HCT116 (cell line): ENCODE data around the gene CHAD. TPM values are rescaled to one million over a fixed set of nuclear protein-coding genes. Genes with fewer than 3 reads are reported as not detected.

Experiments used
- ATAC-seq: fragments of 200-7000 bp; cut with Tn5 transposase; 2 replicates; pipeline ENCODE4 v1.9.1; 2020; ENCODE audit warnings: mild to moderate bottlenecking, moderate library complexity
- BruUV-seq: library from RNA; stranded (reverse); fragments of 400-500 nt; replicated peaks from 2 replicates; lab custom pipeline; 2021; lab: Mats Ljungman, UMichigan
- CTCF ChIA-PET: fragments of 300-600 bp; sonication (Branson Sonifier 250); formaldehyde crosslinking; loops from one replicate; lab custom pipeline; 2021; ENCODE audit warnings: antibody characterized with exemption; lab: Charles Lee
- POLR2A ChIA-PET: fragments of 300-600, 350-600 bp; sonication (Branson Sonifier 250); formaldehyde crosslinking; loops from one replicate; lab custom pipeline; 2021; ENCODE audit warnings: antibody characterized with exemption; lab: Charles Lee
- RAD21 ChIA-PET, 2 experiments: fragments of 300-600 bp; sonication (Branson Sonifier 250); formaldehyde crosslinking; loops; one replicate each; lab custom pipeline; 2023; ENCODE audit warnings: low total read pairs in 2 of 2; ENCODE audit not compliant: uncharacterized antibody in 2 of 2, unreplicated experiment in 2 of 2, low non-redundant PET in 1 of 2; lab: Charles Lee
- DNase-seq: peaks from one replicate; pipeline ENCODE4 v3.0.0-alpha.2; 2010; ENCODE audit warnings: low read depth, low spot score
- H2AFZ ChIP-seq: fragments of 200-600 bp; shearing (Covaris generic), sonication (generic); 2 replicates; pipeline ENCODE4 v1.6.1; 2017; ENCODE audit warnings: low read depth, mixed run types, mixed read lengths, antibody characterized with exemption, low read length; ENCODE audit not compliant: poor library complexity, severe bottlenecking
- H3K27ac ChIP-seq: 2 replicates; pipeline ENCODE4 v1.5.1; 2012; ENCODE audit warnings: low read depth, low read length
- H3K27me3 ChIP-seq: fragments of 200-600 bp; sonication (generic); 2 replicates; pipeline ENCODE4 v1.6.1; 2016; ENCODE audit warnings: mixed run types, low read length, mixed read lengths; ENCODE audit not compliant: insufficient read depth
- H3K36me3 ChIP-seq, 2 experiments: fragments of 200-500 bp in 1 of 2; fragments of 200-600 bp in 1 of 2; sonication (Bioruptor generic) in 1 of 2; sonication (generic) in 1 of 2; 2 replicates each; pipeline versions ENCODE4 v1.5.1 to v1.6.1; 2014 to 2016; ENCODE audit warnings: low read length in 2 of 2, inconsistent platforms in 1 of 2, mixed read lengths in 1 of 2, mixed run types in 1 of 2; ENCODE audit not compliant: insufficient read depth in 2 of 2, control insufficient read depth in 1 of 2
- H3K4me1 ChIP-seq, 2 experiments: fragments of 200-600 bp in 1 of 2; sonication (generic) in 1 of 2; 2 replicates each; pipeline versions ENCODE4 v1.5.1 to v1.6.1; 2012 to 2017; ENCODE audit warnings: low read length in 2 of 2, inconsistent platforms in 1 of 2, mild to moderate bottlenecking in 1 of 2, mixed read lengths in 1 of 2, mixed run types in 1 of 2, moderate library complexity in 1 of 2; ENCODE audit not compliant: insufficient read depth in 2 of 2, control insufficient read depth in 1 of 2
- H3K4me2 ChIP-seq: fragments of 200-600 bp; sonication (generic); 2 replicates; pipeline ENCODE4 v1.6.1; 2017; ENCODE audit warnings: mixed run types, low read length, mixed read lengths
- H3K4me3 ChIP-seq, 2 experiments: fragments of 200-600 bp in 1 of 2; sonication (generic) in 1 of 2; replicated peaks in 1 of 2; 2 replicates each; pipeline ENCODE4 v1.5.1; 2011 to 2016; ENCODE audit warnings: low read length in 2 of 2, control low read depth in 1 of 2, low read depth in 1 of 2, mild to moderate bottlenecking in 1 of 2, mixed read lengths in 1 of 2, mixed run types in 1 of 2
- H3K79me2 ChIP-seq: fragments of 200-600 bp; sonication (generic); 2 replicates; pipeline ENCODE4 v1.6.1; 2017; ENCODE audit warnings: mild to moderate bottlenecking, mixed run types, low read length, moderate library complexity, mixed read lengths; ENCODE audit not compliant: insufficient read depth
- H3K9ac ChIP-seq: fragments of 200-600 bp; sonication (generic); 2 replicates; pipeline ENCODE4 v1.6.1; 2016; ENCODE audit warnings: low read length, mixed read lengths
- H3K9me2 ChIP-seq: fragments of 200-600 bp; sonication (generic), shearing (Covaris generic); 2 replicates; pipeline ENCODE4 v1.6.1; 2017; ENCODE audit warnings: mixed run types, mild to moderate bottlenecking, moderate library complexity; ENCODE audit not compliant: insufficient read depth
- H3K9me3 ChIP-seq, 2 experiments: fragments of 200-500 bp in 1 of 2; fragments of 200-600 bp in 1 of 2; sonication (Bioruptor generic) in 1 of 2; sonication (generic) in 1 of 2; 2 replicates each; pipeline ENCODE4 v1.6.1; 2014 to 2017; ENCODE audit warnings: low read length in 2 of 2, mixed read lengths in 2 of 2, inconsistent platforms in 1 of 2, low read depth in 1 of 2, mild to moderate bottlenecking in 1 of 2, mixed run types in 1 of 2, moderate library complexity in 1 of 2; ENCODE audit not compliant: control insufficient read depth in 1 of 2, insufficient read depth in 1 of 2
- H4K20me1 ChIP-seq: fragments of 200-600 bp; sonication (generic), shearing (Covaris generic); 2 replicates; pipeline ENCODE4 v1.6.1; 2017; ENCODE audit warnings: mixed run types, mild to moderate bottlenecking, moderate library complexity; ENCODE audit not compliant: insufficient read depth
- CTCF ChIP-seq, 3 experiments: fragments of 200-600 bp in 1 of 3; sonication (generic) in 1 of 3; IDR thresholded peaks in 2 of 3; conservative IDR thresholded peaks in 1 of 3; 2 replicates each; pipeline ENCODE4 v1.5.1; 2012 to 2017; ENCODE audit warnings: low read depth in 2 of 3, low read length in 2 of 3, antibody characterized with exemption in 1 of 3, borderline replicate concordance in 1 of 3, control low read depth in 1 of 3, mild to moderate bottlenecking in 1 of 3, mixed read lengths in 1 of 3, mixed run types in 1 of 3, moderate library complexity in 1 of 3; ENCODE audit not compliant: insufficient read depth in 1 of 3
- EGR1 ChIP-seq: IDR thresholded peaks from 2 replicates; pipeline ENCODE4 v1.6.1; 2012; ENCODE audit warnings: low read depth
- EZH2 ChIP-seq: fragments of 200-600 bp; sonication (generic); IDR thresholded peaks from 2 replicates; pipeline ENCODE4 v1.6.1; 2017; ENCODE audit warnings: antibody characterized with exemption, mixed run types
- EZH2phosphoT487 ChIP-seq: fragments of 200-600 bp; IDR thresholded peaks from 2 replicates; pipeline ENCODE4 v1.6.1; 2018; ENCODE audit warnings: antibody characterized with exemption, borderline replicate concordance
- FOSL1 ChIP-seq: IDR thresholded peaks from 2 replicates; pipeline ENCODE4 v1.6.1; 2012; ENCODE audit warnings: low read depth
- MAX ChIP-seq: IDR thresholded peaks from 2 replicates; pipeline ENCODE4 v1.6.1; 2012
- POLR2A ChIP-seq: IDR thresholded peaks from 2 replicates; pipeline ENCODE4 v1.7.0; 2011; ENCODE audit warnings: borderline replicate concordance; ENCODE audit not compliant: insufficient read depth, insufficient read length; ENCODE audit errors: extremely low read depth
- RAD21 ChIP-seq: IDR thresholded peaks from 2 replicates; pipeline ENCODE4 v1.6.1; 2012; ENCODE audit warnings: low read depth, mild to moderate bottlenecking
- SIN3A ChIP-seq: IDR thresholded peaks from 2 replicates; pipeline ENCODE4 v1.6.1; 2012; ENCODE audit warnings: low read depth
- SRF ChIP-seq: IDR thresholded peaks from 2 replicates; pipeline ENCODE4 v1.6.1; 2012; ENCODE audit warnings: low read depth
- YY1 ChIP-seq: IDR thresholded peaks from 2 replicates; pipeline ENCODE4 v1.6.1; 2011; ENCODE audit warnings: low read length, low read depth, moderate library complexity, mild to moderate bottlenecking; ENCODE audit not compliant: insufficient replicate concordance; ENCODE audit errors: extremely low read depth
- ZFX ChIP-seq: fragments of 450-650 bp; IDR thresholded peaks from 2 replicates; pipeline ENCODE4 v1.6.1; 2017
- intact Hi-C: fragments of 100-400 bp; cut with micrococcal nuclease; formaldehyde crosslinking; loops from 2 replicates; pipeline ENCODE4 v1.10.0; 2022
- total RNA-seq: library from RNA; stranded (reverse); gene quantifications from one replicate; pipeline ENCODE4 v1.2.1, GENCODE V29; 2021; ENCODE audit not compliant: unreplicated experiment
- TF ChIP-seq, protein P1 (sequence below): IDR thresholded peaks from 2 replicates; pipeline ENCODE4 v1.6.1; 2012; ENCODE audit warnings: low read depth

CHAD gene
- total RNA-seq, 1 experiment from 2014 or later = not detected

DNA sequence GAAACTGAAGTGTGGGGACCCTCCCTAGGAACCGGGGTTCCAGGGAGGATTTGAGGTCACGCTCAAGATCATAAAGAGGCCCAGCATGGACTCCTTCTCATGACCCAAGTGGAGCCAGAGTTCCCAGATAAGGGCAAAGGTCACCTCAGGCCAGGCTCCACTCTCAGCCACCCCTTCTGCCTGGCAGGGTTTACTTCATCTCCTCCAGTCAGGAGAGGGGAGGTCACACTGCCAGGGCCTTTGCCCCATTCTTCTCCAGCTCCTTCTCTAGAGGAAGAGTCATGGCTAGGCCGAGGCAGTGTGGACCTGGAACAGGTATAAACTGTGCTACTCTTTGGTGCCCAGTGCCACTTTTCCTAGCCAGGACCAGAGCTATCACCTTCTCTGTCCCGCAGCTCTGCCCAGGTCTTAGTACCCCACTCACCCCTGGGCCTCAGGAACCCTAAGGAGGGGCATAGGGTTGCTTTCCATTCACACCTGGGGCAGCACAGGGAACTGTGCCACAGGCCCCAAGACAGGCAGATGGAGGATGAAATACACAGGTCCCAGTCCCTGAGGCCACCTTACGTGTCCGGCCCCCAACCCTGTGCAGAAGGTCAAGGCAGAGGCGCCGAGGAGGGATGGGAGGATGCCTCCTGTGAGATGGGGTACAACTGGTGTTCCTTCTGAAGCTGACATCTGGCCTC, 43.5 kb downstream of the CHAD start (continued):
- TF ChIP-seq, protein P1, sequence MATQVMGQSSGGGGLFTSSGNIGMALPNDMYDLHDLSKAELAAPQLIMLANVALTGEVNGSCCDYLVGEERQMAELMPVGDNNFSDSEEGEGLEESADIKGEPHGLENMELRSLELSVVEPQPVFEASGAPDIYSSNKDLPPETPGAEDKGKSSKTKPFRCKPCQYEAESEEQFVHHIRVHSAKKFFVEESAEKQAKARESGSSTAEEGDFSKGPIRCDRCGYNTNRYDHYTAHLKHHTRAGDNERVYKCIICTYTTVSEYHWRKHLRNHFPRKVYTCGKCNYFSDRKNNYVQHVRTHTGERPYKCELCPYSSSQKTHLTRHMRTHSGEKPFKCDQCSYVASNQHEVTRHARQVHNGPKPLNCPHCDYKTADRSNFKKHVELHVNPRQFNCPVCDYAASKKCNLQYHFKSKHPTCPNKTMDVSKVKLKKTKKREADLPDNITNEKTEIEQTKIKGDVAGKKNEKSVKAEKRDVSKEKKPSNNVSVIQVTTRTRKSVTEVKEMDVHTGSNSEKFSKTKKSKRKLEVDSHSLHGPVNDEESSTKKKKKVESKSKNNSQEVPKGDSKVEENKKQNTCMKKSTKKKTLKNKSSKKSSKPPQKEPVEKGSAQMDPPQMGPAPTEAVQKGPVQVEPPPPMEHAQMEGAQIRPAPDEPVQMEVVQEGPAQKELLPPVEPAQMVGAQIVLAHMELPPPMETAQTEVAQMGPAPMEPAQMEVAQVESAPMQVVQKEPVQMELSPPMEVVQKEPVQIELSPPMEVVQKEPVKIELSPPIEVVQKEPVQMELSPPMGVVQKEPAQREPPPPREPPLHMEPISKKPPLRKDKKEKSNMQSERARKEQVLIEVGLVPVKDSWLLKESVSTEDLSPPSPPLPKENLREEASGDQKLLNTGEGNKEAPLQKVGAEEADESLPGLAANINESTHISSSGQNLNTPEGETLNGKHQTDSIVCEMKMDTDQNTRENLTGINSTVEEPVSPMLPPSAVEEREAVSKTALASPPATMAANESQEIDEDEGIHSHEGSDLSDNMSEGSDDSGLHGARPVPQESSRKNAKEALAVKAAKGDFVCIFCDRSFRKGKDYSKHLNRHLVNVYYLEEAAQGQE = no peak

- H3K79me2 ChIP-seq = 0 out of 2 replicates have a peak, but pooled peaks cover 7% of the 10 kb centered on the region
- ATAC-seq (no peak), DNase-seq (no peak)
- no peaks in the 10 kb centered on the region for H4K20me1 ChIP-seq
- no peak for TF ChIP-seq ZFX
- TF ChIP-seq RAD21 = no peak
- no peak for TF ChIP-seq POLR2A
- no peak for TF ChIP-seq YY1
- TF ChIP-seq SRF = no peak
- no peak for TF ChIP-seq CTCF (IDR thresholded peaks at IDR 0.05 in 2 of 3, conservative IDR thresholded peaks at IDR 0.05 in 1 of 3; ENCODE audit: borderline replicate concordance in 1 of 3, insufficient read depth in 1 of 3, low read depth in 2 of 3, low read length in 2 of 3)
- TF ChIP-seq FOSL1 = no peak
- TF ChIP-seq SIN3A = no peak
- TF ChIP-seq, protein P1 = no peak
- no peak for TF ChIP-seq MAX
- no peak for TF ChIP-seq EZH2
- no peak for TF ChIP-seq EGR1
- no peak for TF ChIP-seq EZH2phosphoT487
- H3K9me2 ChIP-seq = no peaks in the 10 kb centered on the region
- peak overlapping the region; percentile 21 for H2AFZ ChIP-seq
- no peaks in the 10 kb centered on the region for H3K27me3 ChIP-seq
- POLR2A ChIA-PET = no interaction called here
- CTCF ChIA-PET = interaction anchor here (0.6 to 0.9 kb wide), 2 partner anchors 27 kb away, joined by 3 to 4 read pairs; partner anchors contain the start of gene LRRC59
- peak overlapping the region in 1 of 2 experiments; percentile 23; a peak in 2 of 4 replicates for H3K4me3 ChIP-seq
- H3K4me2 ChIP-seq = peak overlapping the region; percentile 89
- no peaks in the 10 kb centered on the region for H3K9me3 ChIP-seq
- H3K4me1 ChIP-seq = peaks cover 31 to 50% of the 10 kb centered on the region in 2 experiments
- peak overlapping the region; percentile 56 for H3K27ac ChIP-seq
- peak overlapping the region; percentile 22 for H3K9ac ChIP-seq
- H3K36me3 ChIP-seq = no peaks in the 10 kb centered on the region; a peak in 1 of 4 replicates
- no TSS peak for BruUV-seq
- intact Hi-C loops = no loop called here
- RAD21 ChIA-PET = no interaction called here
Measured at GRCh38 chr17:50424246-50424995, 44.3 kb downstream of the CHAD start.
